Skeletal muscle tissue (tissue), 4 donors: ENCODE measurements around the gene COX10. TPM values are rescaled to one million over a fixed set of nuclear protein-coding genes. Genes with fewer than 3 reads are reported as not detected.

ENCODE experiments used
- H3K27ac ChIP-seq: one replicate; pipeline ENCODE4 v1.7.0; 2013; ENCODE audit warnings: mild to moderate bottlenecking, low read depth, low read length, inconsistent platforms
- H3K27me3 ChIP-seq, 3 donors: one replicate each; pipeline ENCODE4 v1.7.0; 2013; ENCODE audit warnings: low read length in 3 of 3; ENCODE audit not compliant: control insufficient read depth in 3 of 3, insufficient read depth in 3 of 3
- H3K36me3 ChIP-seq, 3 donors: one replicate each; pipeline ENCODE4 v1.7.0; 2013; ENCODE audit warnings: low read length in 3 of 3; ENCODE audit not compliant: control insufficient read depth in 3 of 3, insufficient read depth in 3 of 3
- H3K4me1 ChIP-seq, 3 donors: one replicate each; pipeline ENCODE4 v1.7.0; 2013; ENCODE audit warnings: low read length in 3 of 3, mild to moderate bottlenecking in 3 of 3; ENCODE audit not compliant: control insufficient read depth in 3 of 3, insufficient read depth in 3 of 3
- H3K4me3 ChIP-seq, 3 donors: one replicate each; pipeline ENCODE4 v1.7.0; 2013; ENCODE audit warnings: low read length in 3 of 3
- H3K9ac ChIP-seq, 3 donors: one replicate each; pipeline ENCODE4 v1.7.0; 2013; ENCODE audit warnings: low read length in 3 of 3, mild to moderate bottlenecking in 3 of 3, moderate library complexity in 2 of 3, low read depth in 1 of 3
- H3K9me3 ChIP-seq, 3 donors: one replicate each; pipeline ENCODE4 v1.7.0; 2013; ENCODE audit warnings: low read length in 3 of 3; ENCODE audit not compliant: control insufficient read depth in 3 of 3
- total RNA-seq: library from RNA; depleted of rRNA; stranded (reverse); fragments of >200 nt; gene quantifications from one replicate; pipeline ENCODE4 v1.2.3, GENCODE V29; 2014
- donor health status: Osteomylitis.

Gene COX10
- total RNA-seq, 1 donor from 2014 or later: 17.7 TPM

- Histone ChIP-seq H3K4me1 (peaks cover 17 to 39% (median 18%) of the 10 kb centered on the region in 3 donors), H3K27me3 (no peaks in the 10 kb centered on the region), H3K36me3 (no peaks in the 10 kb centered on the region), H3K9me3 (no peaks in the 10 kb centered on the region), H3K4me3 (peak overlapping the region; percentile 98 to 100 (median 100)), H3K9ac (peak overlapping the region; percentile 95 to 97 (median 96)), H3K27ac (peak overlapping the region; percentile 91)
Measured at GRCh38 chr17:14068542-14069250, 608 bp upstream of the COX10 start.

GRCh38 chr17:14070344-14070984 is 1.2 kb downstream of the COX10 start:
- Histone ChIP-seq H3K36me3 (peaks cover 0 to 4% (median 0%) of the 10 kb centered on the region in 3 donors), H3K9me3 (no peaks in the 10 kb centered on the region), H3K9ac (peak overlapping the region; percentile 95 to 97 (median 96)), H3K27ac (no peak overlapping the region), H3K27me3 (no peaks in the 10 kb centered on the region), H3K4me3 (peak overlapping the region; percentile 98 to 100 (median 100)), H3K4me1 (peaks cover 17 to 39% (median 18%) of the 10 kb centered on the region in 3 donors)

- H3K4me1 ChIP-seq: peaks cover 17 to 39% (median 18%) of the 10 kb centered on the region in 3 donors
- no peaks in the 10 kb centered on the region for H3K27me3 ChIP-seq
- no peak overlapping the region for H3K9ac ChIP-seq
- no peak overlapping the region for H3K4me3 ChIP-seq
- H3K27ac ChIP-seq: no peak overlapping the region
- H3K9me3 ChIP-seq: no peaks in the 10 kb centered on the region
- peaks cover 1 to 20% (median 2%) of the 10 kb centered on the region in 3 donors for H3K36me3 ChIP-seq
Measured at GRCh38 chr17:14072881-14073280, 3.6 kb downstream of the COX10 start.

- Histone ChIP-seq H3K36me3 (peaks cover 11 to 34% (median 11%) of the 10 kb centered on the region in 3 donors), H3K4me3 (no peak overlapping the region), H3K4me1 (peaks cover 0 to 8% (median 2%) of the 10 kb centered on the region in 3 donors), H3K9me3 (no peaks in the 10 kb centered on the region), H3K27ac (no peak overlapping the region), H3K27me3 (no peaks in the 10 kb centered on the region), H3K9ac (no peak overlapping the region)
Measured at GRCh38 chr17:14078027-14078426, 8.7 kb downstream of the COX10 start.

GRCh38 chr17:14080847-14081251 is 11.5 kb downstream of the COX10 start:
- no peak overlapping the region for H3K9ac ChIP-seq
- H3K36me3 ChIP-seq: peaks cover 11 to 28% (median 11%) of the 10 kb centered on the region in 3 donors
- H3K4me3 ChIP-seq: no peak overlapping the region
- no peaks in the 10 kb centered on the region for H3K27me3 ChIP-seq
- H3K27ac ChIP-seq: no peak overlapping the region
- H3K9me3 ChIP-seq: no peaks in the 10 kb centered on the region
- H3K4me1 ChIP-seq: peaks cover 5 to 8% (median 6%) of the 10 kb centered on the region in 3 donors

GRCh38 chr17:14082848-14083247 is 13.5 kb downstream of the COX10 start:
- H3K27me3 ChIP-seq: no peaks in the 10 kb centered on the region
- no peak overlapping the region for H3K4me3 ChIP-seq
- H3K4me1 ChIP-seq: peaks cover 5 to 8% (median 6%) of the 10 kb centered on the region in 3 donors
- H3K36me3 ChIP-seq: peaks cover 9 to 14% (median 10%) of the 10 kb centered on the region in 3 donors
- no peaks in the 10 kb centered on the region for H3K9me3 ChIP-seq
- no peak overlapping the region for H3K27ac ChIP-seq
- no peak overlapping the region for H3K9ac ChIP-seq

GRCh38 chr17:14084955-14085354 is 15.7 kb downstream of the COX10 start:
- Histone ChIP-seq H3K27ac (no peak overlapping the region), H3K27me3 (no peaks in the 10 kb centered on the region), H3K9ac (no peak overlapping the region), H3K4me1 (peaks cover 5 to 8% (median 6%) of the 10 kb centered on the region in 3 donors), H3K36me3 (no peaks in the 10 kb centered on the region), H3K4me3 (no peak overlapping the region), H3K9me3 (no peaks in the 10 kb centered on the region)

- H3K4me3 ChIP-seq: no peak overlapping the region
- peaks cover 5 to 6% (median 6%) of the 10 kb centered on the region in 3 donors for H3K4me1 ChIP-seq
- H3K27me3 ChIP-seq: no peaks in the 10 kb centered on the region
- H3K36me3 ChIP-seq: no peaks in the 10 kb centered on the region
- no peaks in the 10 kb centered on the region for H3K9me3 ChIP-seq
- H3K27ac ChIP-seq: no peak overlapping the region
- H3K9ac ChIP-seq: no peak overlapping the region
Measured at GRCh38 chr17:14086189-14086588, 16.9 kb downstream of the COX10 start.

- no peak overlapping the region for H3K9ac ChIP-seq
- H3K36me3 ChIP-seq: no peaks in the 10 kb centered on the region
- peaks cover 0 to 5% (median 3%) of the 10 kb centered on the region in 3 donors for H3K4me1 ChIP-seq
Measured at GRCh38 chr17:14089179-14089578, 19.9 kb downstream of the COX10 start.

GRCh38 chr17:14091367-14091766 is 22.1 kb downstream of the COX10 start:
- no peak overlapping the region for H3K4me3 ChIP-seq
- H3K27ac ChIP-seq: no peak overlapping the region
- H3K9ac ChIP-seq: no peak overlapping the region
- peaks cover 0 to 7% (median 3%) of the 10 kb centered on the region in 3 donors for H3K4me1 ChIP-seq
- H3K36me3 ChIP-seq: no peaks in the 10 kb centered on the region
- H3K27me3 ChIP-seq: no peaks in the 10 kb centered on the region
- no peaks in the 10 kb centered on the region for H3K9me3 ChIP-seq

More at GRCh38 chr17:14089179-14089578, 19.9 kb downstream of the COX10 start:
- Histone ChIP-seq H3K9me3 (no peaks in the 10 kb centered on the region), H3K4me3 (no peak overlapping the region), H3K27me3 (no peaks in the 10 kb centered on the region), H3K27ac (no peak overlapping the region)
